HEK293 (cell line): ENCODE measurements around the gene PRR33.

Source experiments
- CTCF ChIA-PET: fragments of 350-600 bp; formaldehyde crosslinking; extraction: SDS; loops from one replicate; lab custom pipeline; 2021; ENCODE audit warnings: antibody characterized with exemption; lab: Yijun Ruan, JAX
- POLR2A ChIA-PET: fragments of 300-600 bp; formaldehyde crosslinking; extraction: SDS; loops from one replicate; lab custom pipeline; 2020; ENCODE audit warnings: antibody characterized with exemption, inconsistent platforms; lab: Yijun Ruan, JAX
- H3K27ac ChIP-seq: fragments of 200-500 bp; sonication (Bioruptor generic); 2 replicates; pipeline ENCODE4 v1.5.1; 2014; ENCODE audit warnings: low read depth, low read length, control low read depth, inconsistent platforms; ENCODE audit errors: extremely low read depth
- H3K36me3 ChIP-seq, 2 experiments: fragments of 200-500 bp in 1 of 2; sonication (Bioruptor generic) in 1 of 2; 1 replicate in 1 of 2; 2 replicates in 1 of 2; pipeline ENCODE4 v1.5.1; 2014 to 2017; ENCODE audit warnings: inconsistent platforms in 2 of 2, low read length in 2 of 2; ENCODE audit not compliant: control insufficient read depth in 2 of 2, insufficient read depth in 1 of 2
- H3K4me1 ChIP-seq: fragments of 200-500 bp; sonication (Bioruptor generic); 2 replicates; pipeline ENCODE4 v1.5.1; 2014; ENCODE audit warnings: mild to moderate bottlenecking, low read length, inconsistent platforms; ENCODE audit not compliant: control insufficient read depth, insufficient read depth
- H3K4me3 ChIP-seq: 2 replicates; pipeline ENCODE4 v1.5.1; 2011; ENCODE audit warnings: low read depth, mild to moderate bottlenecking, control low read depth, low read length, moderate library complexity
- H3K9me3 ChIP-seq: fragments of 200-500 bp; sonication (Bioruptor generic); 2 replicates; pipeline ENCODE4 v1.5.1; 2014; ENCODE audit warnings: low read depth, low read length, inconsistent platforms; ENCODE audit not compliant: control insufficient read depth, insufficient read depth
- EGR2 ChIP-seq: fragments of 450-650 bp; formaldehyde crosslinking; IDR thresholded peaks from 2 replicates; pipeline ENCODE4 v1.5.1; 2016; ENCODE audit warnings: low read depth, missing biosample characterization, missing genetic modification characterization
- INSM2 ChIP-seq: fragments of 450-650 bp; formaldehyde crosslinking; IDR thresholded peaks from 2 replicates; pipeline ENCODE4 v1.5.1; 2016; ENCODE audit warnings: missing biosample characterization, missing genetic modification characterization
- KLF7 ChIP-seq: fragments of 450-650 bp; formaldehyde crosslinking; IDR thresholded peaks from 2 replicates; pipeline ENCODE4 v1.5.1; 2016; ENCODE audit warnings: missing biosample characterization, missing genetic modification characterization, borderline replicate concordance
- PRDM1 ChIP-seq: fragments of 450-650 bp; formaldehyde crosslinking; IDR thresholded peaks from 2 replicates; pipeline ENCODE4; 2016; ENCODE audit warnings: missing biosample characterization, missing genetic modification characterization
- TRIM28 ChIP-seq: IDR thresholded peaks from 2 replicates; pipeline ENCODE4 v1.6.1; 2011; ENCODE audit warnings: low read length, control low read depth, borderline replicate concordance
- ZBTB49 ChIP-seq: fragments of 450-650 bp; formaldehyde crosslinking; IDR thresholded peaks from 2 replicates; pipeline ENCODE4 v1.5.1; 2016; ENCODE audit warnings: missing biosample characterization, missing genetic modification characterization, low read depth
- ZNF146 ChIP-seq: fragments of 450-650 bp; formaldehyde crosslinking; IDR thresholded peaks from 2 replicates; pipeline ENCODE4 v1.5.1; 2016; ENCODE audit warnings: missing biosample characterization, missing genetic modification characterization
- ZNF174 ChIP-seq: fragments of 450-650 bp; formaldehyde crosslinking; IDR thresholded peaks from 2 replicates; pipeline ENCODE4 v1.5.0; 2017; ENCODE audit warnings: missing biosample characterization, mild to moderate bottlenecking, missing genetic modification characterization
- ZNF302 ChIP-seq: fragments of 450-650 bp; formaldehyde crosslinking; IDR thresholded peaks from 2 replicates; pipeline ENCODE4 v1.5.1; 2016; ENCODE audit warnings: missing biosample characterization, missing genetic modification characterization, low read depth
- ZNF366 ChIP-seq: fragments of 450-650 bp; formaldehyde crosslinking; conservative IDR thresholded peaks from 2 replicates; pipeline ENCODE4 v1.5.1; 2016; ENCODE audit warnings: missing biosample characterization, missing genetic modification characterization
- ZNF426 ChIP-seq: fragments of 450-650 bp; formaldehyde crosslinking; IDR thresholded peaks from 2 replicates; pipeline ENCODE4 v1.5.1; 2017; ENCODE audit warnings: missing biosample characterization, missing genetic modification characterization, mild to moderate bottlenecking, inconsistent platforms, moderate library complexity
- ZNF48 ChIP-seq: fragments of 450-650 bp; formaldehyde crosslinking; IDR thresholded peaks from 2 replicates; pipeline ENCODE4 v1.5.1; 2016; ENCODE audit warnings: missing biosample characterization, missing genetic modification characterization
- ZNF513 ChIP-seq: fragments of 450-650 bp; IDR thresholded peaks from 2 replicates; pipeline ENCODE4 v1.5.1; 2018; ENCODE audit warnings: missing biosample characterization, missing genetic modification characterization
- ZNF530 ChIP-seq: fragments of 450-650 bp; formaldehyde crosslinking; IDR thresholded peaks from 2 replicates; pipeline ENCODE4 v1.5.1; 2016; ENCODE audit warnings: low read depth, missing biosample characterization, missing genetic modification characterization
- ZNF544 ChIP-seq: fragments of 450-650 bp; formaldehyde crosslinking; IDR thresholded peaks from 2 replicates; pipeline ENCODE4 v1.5.0; 2017; ENCODE audit warnings: missing biosample characterization, missing genetic modification characterization
- ZNF558 ChIP-seq: fragments of 450-650 bp; formaldehyde crosslinking; IDR thresholded peaks from 2 replicates; pipeline ENCODE4 v1.5.1; 2016; ENCODE audit warnings: missing biosample characterization, missing genetic modification characterization
- ZNF626 ChIP-seq: fragments of 450-650 bp; sonication (Bioruptor Pico); formaldehyde crosslinking; IDR thresholded peaks from 2 replicates; pipeline ENCODE4 v1.5.1; 2018; ENCODE audit warnings: missing biosample characterization, missing genetic modification characterization, inconsistent platforms
- ZNF692 ChIP-seq: fragments of 450-650 bp; formaldehyde crosslinking; IDR thresholded peaks from 2 replicates; pipeline ENCODE4 v1.5.1; 2016; ENCODE audit warnings: missing biosample characterization, missing genetic modification characterization
- ZNF785 ChIP-seq: fragments of 450-650 bp; formaldehyde crosslinking; IDR thresholded peaks from 2 replicates; pipeline ENCODE4 v1.5.1; 2016; ENCODE audit warnings: missing biosample characterization, missing genetic modification characterization
- ZXDB ChIP-seq: fragments of 450-650 bp; formaldehyde crosslinking; IDR thresholded peaks from 2 replicates; pipeline ENCODE4 v1.5.1; 2016; ENCODE audit warnings: missing biosample characterization, missing genetic modification characterization

The PRR33 gene

GRCh38 chr11:1855886-1856265, 35.8 kb downstream of the PRR33 start (continued):
- no peak for TF ChIP-seq ZBTB49 (tag by site-specific recombination)

- no peaks in the 10 kb centered on the region for H3K4me1 ChIP-seq
- no peak overlapping the region for H3K27ac ChIP-seq
- CTCF ChIA-PET, result interaction anchor here (1.0 to 1.4 kb wide), 2 partner anchors 23 to 27 kb away, joined by 5 read pairs; no protein-coding TSS in a partner anchor
- TF ChIP-seq ZNF302 (tag by site-specific recombination), result no peak
- TF ChIP-seq ZNF513 (tag by site-specific recombination), result no peak
- no peak for TF ChIP-seq ZNF174
- no peak for TF ChIP-seq ZNF544 (tag by site-specific recombination)
- TF ChIP-seq KLF7 (tag by site-specific recombination), result no peak
- TF ChIP-seq ZNF558, result no peak
- TF ChIP-seq ZNF48 (tag by site-specific recombination), result no peak
- no peak for TF ChIP-seq ZNF426
- no peak for TF ChIP-seq EGR2 (tag by site-specific recombination)
- no peak for TF ChIP-seq ZNF692 (tag by site-specific recombination)
- TF ChIP-seq ZNF530 (tag by site-specific recombination), result no peak
- TF ChIP-seq ZXDB (tag by site-specific recombination), result no peak
- no peak for TF ChIP-seq TRIM28
- no peak for TF ChIP-seq PRDM1
- no peak for TF ChIP-seq ZNF626
- TF ChIP-seq ZNF366 (tag by site-specific recombination), result no peak
- TF ChIP-seq ZNF785 (tag by site-specific recombination), result no peak
- no peak for TF ChIP-seq INSM2 (tag by site-specific recombination)
- TF ChIP-seq ZNF146 (tag by site-specific recombination), result no peak
- no peak overlapping the region for H3K4me3 ChIP-seq
- H3K9me3 ChIP-seq, result no peaks in the 10 kb centered on the region
- no peaks in the 10 kb centered on the region for H3K36me3 ChIP-seq
- POLR2A ChIA-PET, result no interaction called here
Measured at GRCh38 chr11:1854949-1855885, 36.5 kb downstream of the PRR33 start.
